NCI-H226 (cell line): ENCODE data around the gene FBXO21.
"Not testable (repeated sequence)": the region's sequence is repeated elsewhere in the genome, so short reads cannot be mapped to it uniquely, and the experiment has no call there.

Source experiments
- DNase-seq: peaks from one replicate; pipeline ENCODE4 v3.0.0-alpha.2; 2015

Gene FBXO21

DNA sequence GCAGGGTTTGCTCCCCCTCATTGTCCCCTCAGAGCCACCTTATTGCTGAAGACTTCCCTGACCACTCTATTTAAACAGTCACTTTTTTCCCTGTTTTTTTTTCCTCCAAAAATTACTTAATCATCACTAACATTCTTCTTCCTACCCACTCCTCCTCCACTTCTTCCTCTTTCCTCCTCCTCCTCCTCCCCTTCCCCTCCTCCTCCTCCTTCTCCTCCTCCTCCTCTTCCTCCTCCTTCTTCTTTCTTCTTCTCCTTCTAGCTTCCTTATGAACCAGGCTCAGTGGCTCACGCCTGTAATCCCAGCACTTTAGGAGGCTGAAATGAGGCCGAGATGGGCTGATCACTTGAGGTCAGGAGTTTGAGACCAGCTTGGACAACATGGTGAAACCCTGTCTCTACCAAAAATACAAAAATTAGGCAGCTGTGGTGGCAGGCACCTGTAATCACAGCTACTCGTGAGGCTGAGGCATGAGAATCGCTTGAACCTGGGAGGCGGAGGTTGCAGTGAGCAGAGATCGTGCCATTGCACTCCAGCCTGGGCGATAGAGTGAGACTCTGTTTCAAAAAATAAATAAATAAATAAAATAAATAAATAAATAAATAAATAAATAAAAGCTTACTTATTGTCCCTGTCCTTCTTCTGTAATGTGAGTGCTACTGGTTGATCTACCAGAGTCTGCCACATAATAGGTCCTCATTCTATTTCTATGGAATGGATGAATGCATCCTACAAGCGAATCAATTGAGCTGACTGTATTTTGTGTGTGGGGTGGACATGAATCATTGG lies 9.9 kb upstream of the FBXO21 start:
- not testable (repeated sequence) for DNase-seq

DNA sequence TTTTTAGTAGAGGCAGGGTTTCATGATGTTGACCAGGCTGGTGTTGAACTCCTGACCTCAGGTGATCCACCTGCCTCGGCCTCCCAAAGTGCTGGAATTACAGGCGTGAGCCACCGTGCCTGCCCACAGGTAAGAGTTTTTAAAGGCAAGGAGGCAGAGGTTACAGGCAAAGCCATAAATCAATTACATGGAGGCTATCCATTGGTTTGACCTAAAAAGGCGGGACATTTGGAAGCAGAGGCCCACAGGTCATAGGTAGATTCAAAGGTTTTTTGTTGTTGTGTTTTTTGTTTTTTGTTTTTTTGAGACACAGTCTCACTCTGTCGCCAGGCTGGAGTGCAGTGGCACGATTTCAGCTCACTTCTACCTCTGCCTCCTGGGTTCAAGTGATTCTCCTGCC lies 6.1 kb upstream of the FBXO21 start:
- not testable (repeated sequence) for DNase-seq

DNA sequence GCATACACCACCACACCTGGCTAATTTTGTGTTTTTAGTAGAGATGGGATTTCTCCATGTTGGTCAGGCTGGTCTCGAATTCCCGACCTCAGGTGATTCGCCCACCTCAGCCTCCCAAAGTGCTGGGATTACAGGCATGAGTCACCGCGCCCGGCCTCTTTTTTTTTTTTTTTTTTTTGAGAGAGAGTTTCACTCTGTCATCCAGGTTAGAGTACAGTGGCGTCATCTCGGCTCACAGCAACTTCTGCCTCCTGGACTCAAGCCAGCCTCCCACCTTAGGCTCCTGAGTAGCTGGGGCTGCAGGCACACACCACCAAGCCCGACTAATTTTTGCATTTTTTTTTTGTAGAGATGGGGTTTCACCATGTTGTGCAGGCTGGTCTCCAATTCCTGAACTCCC lies 4.8 kb upstream of the FBXO21 start:
- DNase-seq, result not testable (repeated sequence)

DNA sequence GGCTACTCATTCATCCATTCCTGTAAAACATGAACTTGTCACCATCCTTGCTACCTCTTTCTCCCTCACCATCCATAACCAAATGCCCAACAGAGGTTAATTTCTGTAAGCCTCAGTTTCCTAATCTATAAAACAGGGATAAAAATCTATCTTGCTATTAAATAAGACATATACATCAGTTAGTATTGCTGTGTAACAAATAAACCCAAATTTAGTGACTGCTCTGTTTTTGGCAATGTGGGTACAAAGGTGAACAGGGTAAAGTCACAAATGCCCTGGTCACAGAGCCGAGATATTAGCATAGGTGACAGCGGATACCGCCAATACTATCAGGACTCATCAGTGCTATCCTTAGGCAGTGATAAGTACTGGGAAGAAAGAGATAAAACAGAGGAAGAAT lies 3.6 kb upstream of the FBXO21 start:
- DNase-seq, result no peak

DNA sequence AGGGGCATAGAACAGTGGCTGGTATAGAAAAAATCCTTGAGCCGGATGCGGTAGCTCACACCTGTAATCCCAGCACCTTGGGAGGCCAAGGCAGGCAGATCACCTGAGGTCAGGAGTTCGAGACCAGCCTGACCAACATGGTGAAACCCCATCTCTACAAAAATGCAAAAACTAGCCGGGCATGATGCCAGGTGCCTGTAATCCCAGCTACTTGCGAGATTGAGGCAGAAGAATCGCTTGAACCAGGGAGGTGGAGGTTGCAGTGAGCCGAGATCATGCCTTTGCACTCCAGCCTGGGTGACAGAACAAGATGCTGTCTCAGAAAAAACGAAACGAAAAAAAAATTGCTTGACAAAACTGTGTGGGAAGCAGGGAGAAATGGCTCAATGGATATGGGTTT lies 2.3 kb upstream of the FBXO21 start:
- not testable (repeated sequence) for DNase-seq

DNA sequence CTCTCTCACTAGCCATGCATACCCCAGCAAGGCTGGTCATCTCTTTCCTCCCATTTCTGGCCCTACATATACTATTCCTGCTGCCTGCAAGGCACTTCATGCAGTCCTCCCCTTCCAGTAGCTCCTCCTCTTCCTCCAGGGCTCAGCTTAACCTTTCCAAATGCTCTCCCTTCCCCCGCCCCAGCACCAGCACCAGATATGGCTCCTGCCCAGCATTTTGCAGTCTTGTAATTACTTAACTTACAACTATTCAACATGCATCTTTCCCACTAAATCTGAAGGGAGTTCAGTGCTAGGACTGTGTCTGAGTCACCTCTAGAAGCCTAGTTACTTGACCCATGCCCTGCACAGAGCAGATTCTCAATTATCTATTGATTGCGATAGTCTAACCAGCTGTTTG lies 1.8 kb upstream of the FBXO21 start:
- DNase-seq, result peak; percentile 16

DNA sequence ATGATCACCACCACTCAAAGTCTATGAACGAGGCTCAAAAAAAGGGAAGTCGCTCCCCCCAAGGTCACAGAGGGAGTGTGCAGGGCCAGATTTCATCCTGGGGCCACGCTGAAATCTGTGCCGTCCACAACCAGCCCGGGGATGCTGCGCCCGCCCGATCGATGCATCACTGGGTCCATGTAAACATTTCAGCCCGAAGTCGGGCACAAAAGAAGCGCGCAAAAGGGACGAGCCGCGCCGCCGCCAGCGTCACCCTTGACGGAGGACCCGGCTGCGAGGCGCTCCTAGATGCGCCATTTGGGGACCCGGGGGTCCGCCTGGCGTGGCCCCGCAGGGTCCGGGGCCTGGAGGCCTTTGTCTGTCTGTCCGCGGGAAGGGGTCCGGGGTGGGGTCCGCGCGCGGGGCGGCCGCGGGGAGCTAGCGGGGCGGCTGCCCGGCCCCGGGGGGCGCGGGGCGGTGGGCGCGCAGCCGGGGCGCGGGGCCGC lies 503 bp downstream of the FBXO21 start:
- no peak for DNase-seq

DNA sequence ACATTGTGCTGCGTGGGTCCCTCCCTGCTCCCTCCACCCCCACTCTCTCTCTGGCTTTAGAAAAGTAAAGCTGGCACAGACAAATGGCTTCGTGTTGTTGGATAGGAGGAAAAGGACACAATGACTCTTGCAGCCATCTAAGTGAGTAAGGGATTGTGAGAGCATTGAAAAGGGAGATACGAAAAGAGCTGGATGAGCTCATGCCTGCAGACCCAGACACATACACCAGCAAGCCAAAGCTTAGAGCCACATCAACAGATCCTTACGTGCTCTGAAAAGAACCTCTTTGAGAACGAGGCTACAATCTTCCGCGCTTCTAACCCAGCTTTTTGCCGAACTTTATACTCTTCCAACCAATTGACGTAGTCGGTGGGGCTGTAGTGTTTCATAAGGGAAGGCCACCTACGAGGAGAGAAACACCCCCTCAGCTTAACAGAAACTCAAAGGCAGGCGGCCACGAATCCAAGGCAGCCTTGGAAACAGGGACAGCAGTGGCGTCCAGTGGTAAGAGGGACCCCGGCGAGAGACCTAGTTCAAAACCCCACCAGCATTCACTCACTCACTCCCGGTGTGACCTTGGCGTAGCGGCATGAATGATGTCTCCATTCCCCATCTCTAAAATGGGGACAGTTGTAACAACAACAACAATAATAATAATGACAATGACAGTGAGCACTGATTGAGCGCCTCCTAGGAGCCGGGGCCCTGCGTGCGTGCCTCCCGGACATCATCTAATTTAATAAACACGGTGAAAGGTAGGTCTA lies 1.1 kb downstream of the FBXO21 start:
- no peak for DNase-seq

DNA sequence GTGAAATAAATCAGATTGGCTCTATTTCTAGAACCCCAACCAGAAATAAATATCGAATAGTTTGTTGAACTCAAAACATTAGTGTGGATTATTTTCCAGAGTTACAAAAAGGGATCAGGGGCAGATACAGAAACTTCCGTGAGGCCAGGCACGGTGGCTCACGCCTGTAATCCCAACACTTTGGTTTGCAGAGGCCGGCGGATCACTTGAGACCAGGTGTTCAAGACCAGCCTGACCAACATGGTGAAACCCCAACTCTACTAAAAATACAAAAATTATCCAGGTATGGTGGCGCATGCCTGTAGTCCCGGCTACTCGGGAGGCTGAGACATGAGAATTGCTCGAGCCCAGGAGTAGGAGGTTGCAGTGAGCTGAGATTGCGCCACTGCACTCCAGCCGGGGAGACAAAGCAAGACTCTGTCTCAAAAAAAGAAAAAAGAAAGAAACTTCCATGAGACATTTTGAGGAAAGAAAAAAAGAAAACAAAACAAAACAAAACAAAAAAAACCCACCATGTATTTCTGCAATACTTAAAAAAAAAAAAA lies 2.1 kb downstream of the FBXO21 start:
- DNase-seq, result no peak

DNA sequence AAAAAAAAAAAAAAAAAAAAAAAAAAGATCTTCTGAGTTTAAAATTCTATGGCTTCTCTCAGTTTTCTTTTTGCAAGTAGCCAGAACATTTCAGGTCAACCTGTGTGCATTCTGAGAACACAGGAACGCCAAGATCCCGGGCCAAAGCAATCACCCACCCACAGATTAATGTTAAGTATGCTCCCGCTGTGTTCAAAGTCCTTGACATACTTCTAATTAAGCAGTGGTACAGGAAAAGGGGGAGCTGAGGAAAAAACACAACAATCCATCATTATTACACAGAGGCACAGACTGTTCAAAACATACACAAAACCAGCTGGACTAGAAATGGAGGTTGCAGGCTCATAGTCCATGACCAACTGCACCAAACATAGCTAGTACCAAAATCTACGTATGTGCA lies 2.8 kb downstream of the FBXO21 start:
- DNase-seq, result no peak

DNA sequence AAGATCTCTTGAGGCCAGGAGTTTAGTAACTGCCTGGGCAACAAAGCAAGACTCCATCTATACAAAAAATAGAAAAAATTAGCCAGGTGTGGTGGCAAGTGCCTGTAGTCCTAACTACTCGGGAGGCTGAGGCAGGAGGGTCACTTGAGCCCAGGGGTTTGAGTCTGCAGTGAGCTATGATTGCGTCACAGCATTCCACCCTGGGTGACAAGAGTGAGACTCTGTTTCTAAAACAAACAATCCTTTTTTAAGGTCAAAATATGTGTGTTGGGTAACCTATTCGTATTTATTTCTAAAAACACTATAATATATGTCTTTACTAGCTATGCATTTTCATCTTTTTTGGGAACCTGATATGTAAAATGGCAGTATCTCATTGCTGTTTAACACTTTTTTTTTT lies 7.4 kb downstream of the FBXO21 start:
- no peak for DNase-seq

DNA sequence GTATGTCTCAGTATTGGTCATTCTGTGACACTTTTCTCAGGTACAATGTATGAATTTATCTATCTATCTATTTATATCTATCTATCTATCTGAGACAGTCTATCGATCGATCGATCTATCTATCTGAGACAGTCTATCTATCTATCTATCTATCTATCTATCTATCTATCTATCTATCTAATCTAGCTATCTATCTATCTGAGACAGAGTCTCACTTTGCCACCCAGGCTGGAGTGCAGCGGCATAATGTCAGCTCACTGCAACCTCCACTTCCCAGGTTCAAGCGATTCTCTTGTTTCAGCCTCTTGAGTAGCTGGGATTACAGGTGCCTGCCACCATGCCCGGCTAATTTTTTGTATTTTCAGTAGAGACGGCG lies 8.8 kb downstream of the FBXO21 start:
- not testable (repeated sequence) for DNase-seq

DNA sequence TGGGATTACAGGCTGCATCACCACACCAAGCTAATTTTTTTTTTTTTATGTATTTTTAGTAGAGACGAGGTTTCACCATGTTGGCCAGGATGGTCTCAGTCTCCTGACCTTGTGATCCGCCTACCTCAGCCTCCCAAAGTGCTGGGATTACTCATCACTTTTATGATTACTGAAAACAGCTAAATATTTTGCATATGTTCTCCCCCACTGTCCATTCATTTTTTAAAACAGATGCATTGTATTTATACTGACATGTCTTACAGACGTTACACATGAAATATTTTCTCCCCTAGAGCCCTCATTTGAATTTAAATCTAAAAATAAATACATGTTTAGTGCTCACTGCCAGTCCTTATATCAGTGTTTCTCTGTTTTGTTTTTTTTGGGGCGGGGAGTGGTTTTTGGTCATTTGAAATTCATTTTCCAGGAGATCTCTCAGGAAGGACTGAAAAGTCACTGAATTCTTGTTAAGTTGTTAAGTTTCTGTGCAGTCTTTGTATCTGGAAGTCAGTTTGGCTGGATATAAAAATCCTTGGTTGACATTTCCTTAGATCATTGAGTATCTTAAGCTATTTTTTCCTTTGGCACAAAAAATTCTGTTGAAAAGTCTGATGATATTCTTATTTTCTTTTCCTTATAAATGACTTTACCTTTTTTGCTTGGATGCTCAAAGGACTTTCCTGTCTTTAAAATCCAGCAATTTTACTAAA lies 9.4 kb downstream of the FBXO21 start:
- no peak for DNase-seq

DNA sequence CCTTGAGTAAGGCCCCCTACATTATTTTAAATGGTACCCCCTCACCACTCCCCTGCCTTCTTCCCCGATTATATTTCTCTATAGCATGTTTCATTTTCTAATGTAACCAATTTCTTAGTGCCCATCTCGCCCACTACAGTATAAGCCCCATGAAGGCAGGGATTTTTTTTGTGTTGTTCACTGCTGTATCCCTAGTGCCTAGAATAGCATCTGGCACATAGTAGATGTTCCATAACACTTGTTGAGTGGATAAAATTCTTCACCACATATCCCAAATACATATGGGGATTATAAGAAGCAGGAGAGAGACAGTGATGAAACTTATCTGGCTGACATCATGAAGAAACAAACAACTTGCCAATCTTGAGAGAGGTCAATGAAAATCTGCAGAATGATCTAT lies 11.5 kb downstream of the FBXO21 start:
- DNase-seq, result no peak

DNA sequence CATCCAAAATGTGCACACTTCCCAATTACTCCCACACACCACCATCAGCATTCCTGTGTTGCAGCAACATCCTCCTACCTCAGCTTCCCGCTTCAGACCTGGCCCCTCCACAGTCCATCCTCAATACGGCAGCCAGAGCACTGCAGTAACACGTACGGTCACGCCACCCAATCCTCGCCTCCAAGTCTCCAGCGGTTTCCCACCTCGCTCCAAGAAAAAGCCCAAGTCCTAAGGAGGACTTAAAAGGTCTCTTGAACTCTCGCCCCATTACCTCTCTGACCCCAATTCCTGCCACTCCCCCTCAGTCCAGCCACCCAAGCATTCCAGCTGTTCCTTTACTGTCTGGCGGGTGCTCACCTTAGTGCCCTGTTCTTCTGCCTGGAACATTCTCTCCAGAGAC lies 12.0 kb downstream of the FBXO21 start:
- no peak for DNase-seq

DNA sequence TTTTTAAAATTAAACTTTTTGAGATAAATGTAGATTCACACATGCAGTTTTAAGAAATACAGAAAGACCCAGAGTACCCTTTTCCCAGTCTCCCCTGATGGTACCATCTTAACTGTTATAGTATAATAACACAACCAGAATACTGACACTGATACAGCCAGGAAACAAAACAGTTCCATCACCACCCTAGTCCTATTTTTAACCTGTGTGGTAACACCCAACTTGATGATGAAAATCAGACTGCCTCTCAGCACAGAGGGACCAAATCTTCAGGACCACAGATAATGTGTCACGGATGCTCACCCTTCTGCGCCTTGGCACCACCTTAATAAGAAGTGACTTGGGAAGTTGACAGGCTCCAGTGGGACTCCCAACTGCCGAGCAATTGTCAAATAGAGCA lies 18.1 kb downstream of the FBXO21 start:
- DNase-seq, result no peak

DNA sequence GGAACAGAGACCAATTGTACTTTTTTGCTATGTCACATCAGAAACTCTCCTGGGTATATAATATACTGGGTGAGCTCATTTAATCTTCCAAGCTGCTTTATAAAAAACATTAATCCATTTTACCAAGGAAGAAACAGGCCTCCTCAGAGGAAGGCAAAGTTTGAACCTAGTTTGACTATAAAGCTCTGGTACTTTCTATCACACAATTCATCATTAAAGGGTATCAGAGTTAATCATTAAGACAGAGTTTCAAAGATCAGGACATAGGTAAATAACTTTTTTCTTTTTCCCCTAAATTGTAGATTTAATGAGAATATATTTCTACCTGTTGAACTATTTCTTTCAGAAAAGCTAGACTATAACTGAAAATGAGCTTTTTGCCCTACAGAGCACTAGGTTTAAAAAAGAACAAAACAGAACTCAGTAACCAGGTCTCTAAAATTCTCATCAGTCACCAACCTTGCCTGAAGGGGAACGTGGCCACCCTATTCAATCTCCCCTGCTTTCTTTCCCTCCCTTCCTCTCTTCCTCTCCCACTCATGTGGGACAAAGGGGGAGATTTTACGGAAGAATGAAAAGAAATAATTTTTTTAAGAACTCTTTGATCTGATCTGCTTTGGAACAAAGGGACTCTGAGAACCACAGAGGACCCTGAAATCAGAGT lies 18.6 kb downstream of the FBXO21 start:
- no peak for DNase-seq

DNA sequence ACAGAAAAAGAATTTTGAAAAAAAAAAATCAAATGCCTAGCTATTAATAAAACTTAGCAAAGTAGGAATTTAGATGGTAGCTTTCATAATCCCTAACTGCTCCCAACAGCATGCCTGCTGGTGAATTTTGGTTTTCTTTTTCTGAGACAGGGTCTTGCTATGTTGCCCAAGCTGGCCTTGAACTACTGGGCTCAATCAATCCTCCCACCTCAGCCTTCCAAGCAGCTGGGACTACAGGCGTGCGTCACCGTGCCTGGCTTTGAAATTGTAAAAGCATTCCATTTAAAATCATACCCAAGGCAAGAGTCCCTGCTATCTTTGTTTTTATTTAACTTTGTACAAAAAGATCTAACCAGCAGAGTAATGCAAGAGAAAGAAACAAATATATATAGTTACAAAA lies 20.7 kb downstream of the FBXO21 start:
- no peak for DNase-seq

DNA sequence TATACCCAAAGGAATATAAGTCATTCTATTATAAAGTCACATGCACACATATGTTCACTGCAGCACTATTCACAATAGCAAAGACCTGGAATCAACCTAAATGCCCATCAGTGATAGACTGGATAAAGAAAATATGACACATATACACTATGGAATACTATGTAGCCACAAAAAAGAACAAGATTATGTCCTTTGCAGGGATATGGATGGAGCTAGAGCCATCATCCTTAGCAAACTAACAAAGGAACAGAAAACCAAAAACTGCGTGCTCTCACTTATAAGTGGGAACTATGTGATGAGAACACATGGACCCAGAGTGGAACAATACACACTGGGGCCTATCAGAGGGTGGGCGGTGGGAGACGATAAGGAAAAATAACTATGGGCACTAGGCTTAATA lies 21.3 kb downstream of the FBXO21 start:
- DNase-seq, result no peak

DNA sequence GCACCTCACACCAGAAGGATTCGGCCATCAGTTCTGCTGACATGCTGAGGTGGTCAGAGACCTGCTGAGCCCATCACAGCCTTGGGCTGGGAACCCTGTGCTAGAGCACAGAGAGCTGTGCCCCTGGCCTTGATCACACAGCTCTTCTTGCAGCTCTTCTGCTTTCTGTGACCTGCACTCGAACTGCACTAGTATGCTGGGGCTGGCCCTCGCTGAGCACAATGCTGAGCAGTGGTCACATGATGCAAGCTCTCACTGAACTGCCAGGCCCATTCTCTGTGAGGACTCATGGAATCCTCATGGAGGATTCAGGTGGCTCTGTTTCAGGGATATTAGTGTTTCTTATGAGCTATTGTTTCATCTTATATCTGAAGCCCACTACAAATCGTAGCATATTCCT lies 22.5 kb downstream of the FBXO21 start:
- no peak for DNase-seq

DNA sequence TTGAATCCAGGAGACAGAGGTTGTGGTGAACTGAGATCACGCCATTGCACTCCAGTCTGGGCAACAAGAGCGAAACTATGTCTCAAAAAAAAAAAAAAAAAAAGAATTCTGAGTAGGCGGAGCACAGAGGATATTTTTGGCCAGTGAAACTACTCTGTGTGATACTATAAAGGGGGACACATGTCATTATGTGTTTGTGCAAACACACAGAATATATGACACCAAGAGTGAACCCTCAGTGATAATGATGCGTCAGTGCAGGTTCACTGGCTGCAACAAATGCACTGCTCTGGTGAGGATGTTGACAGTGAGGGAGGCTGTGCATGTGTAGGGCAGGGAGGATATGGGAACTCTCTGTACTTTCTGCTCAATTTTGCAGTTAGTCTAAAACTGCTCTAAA lies 24.2 kb downstream of the FBXO21 start:
- DNase-seq, result no peak

DNA sequence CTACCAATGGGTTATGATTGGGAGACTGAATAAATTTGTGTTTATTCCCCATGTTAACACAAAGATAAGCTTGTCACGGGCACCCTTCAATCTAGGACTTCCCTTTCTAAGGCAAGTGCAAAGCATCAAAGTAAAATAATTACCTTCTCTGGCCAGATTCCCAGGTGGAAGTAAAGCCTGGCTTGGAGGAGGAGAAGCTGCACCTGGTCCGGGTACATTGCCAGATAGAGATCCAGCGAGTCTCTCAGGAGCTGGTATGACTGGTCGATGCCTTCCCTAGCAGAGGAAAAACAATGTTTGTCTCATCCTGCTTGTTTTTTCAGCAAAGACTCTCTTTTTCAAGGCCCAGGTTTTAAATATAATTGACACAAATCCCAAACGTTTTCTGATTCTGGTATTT lies 24.9 kb downstream of the FBXO21 start:
- DNase-seq, result no peak

DNA sequence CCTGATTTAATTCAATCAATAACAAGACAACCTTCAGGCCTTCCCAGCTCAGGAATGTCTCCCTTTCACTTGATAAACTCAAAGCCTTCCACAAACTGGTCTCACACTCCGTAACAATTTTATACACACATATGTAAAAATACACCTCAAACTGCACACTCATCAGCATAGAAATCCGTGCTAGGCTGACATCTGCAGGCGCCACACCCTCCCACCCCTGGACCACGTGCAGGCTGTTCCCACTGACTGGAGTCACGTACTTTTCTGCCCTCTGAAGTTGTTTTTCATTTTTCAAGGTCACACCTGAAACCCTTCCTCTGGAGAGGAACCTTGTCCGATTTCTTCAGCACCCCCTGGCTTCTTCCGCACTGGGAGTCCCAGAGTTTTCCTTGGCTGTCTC lies 27.6 kb downstream of the FBXO21 start:
- DNase-seq, result no peak
